Measurements from ENCODE around the gene PML. TPM values are rescaled to one million over a fixed set of nuclear protein-coding genes. Genes with fewer than 3 reads are reported as not detected.

PML gene
- total RNA-seq, 1 donor from 2014 or later = 15.3 TPM

DNA sequence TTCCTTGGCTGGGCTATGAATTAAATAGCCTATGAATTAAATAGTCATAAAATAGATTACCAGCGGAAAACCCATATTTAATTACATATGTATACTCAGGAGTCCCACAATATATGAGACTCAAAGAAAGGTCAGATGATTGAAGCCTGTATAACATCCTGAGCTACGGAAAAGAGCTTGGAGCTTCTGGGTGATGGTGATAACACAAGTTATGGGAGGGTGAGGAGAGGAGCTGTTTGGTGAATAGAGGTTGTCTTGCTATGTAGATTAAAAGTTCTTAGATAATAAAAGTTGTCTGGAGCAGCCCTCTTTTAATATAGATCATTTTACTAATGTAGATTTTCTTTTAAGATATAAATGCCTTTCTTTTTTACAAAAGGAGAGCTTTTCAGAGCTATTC lies 1.8 kb downstream of the PML start:
- no peak for DNase-seq (ENCODE audit: low spot score)
- no peaks in the 10 kb centered on the region for H3K27me3 ChIP-seq
- H3K9me3 Mint-ChIP-seq = no peaks in the 10 kb centered on the region
- H3K4me1 Mint-ChIP-seq = peaks cover 26% of the 10 kb centered on the region
- no peak overlapping the region for H3K27ac ChIP-seq
- H2AFZ ChIP-seq (replicated peaks) = no peak overlapping the region
- peak overlapping the region; percentile 98 for H3K4me3 ChIP-seq
- H3K4me1 ChIP-seq = peaks cover 23% of the 10 kb centered on the region
- TF ChIP-seq CTCF (IDR thresholded peaks at IDR 0.05) (no peak), EZH2phosphoT487 (IDR thresholded peaks at IDR 0.05) (no peak), EZH2 (IDR thresholded peaks at IDR 0.05) (no peak)
- peak overlapping the region; percentile 97 for H3K4me2 ChIP-seq
- peak overlapping the region; percentile 97 for H3K4me3 Mint-ChIP-seq
- H3K9ac ChIP-seq = no peak overlapping the region
- H3K79me2 ChIP-seq (ENCODE audit: low read depth) = peaks cover 50% of the 10 kb centered on the region
- H3K36me3 Mint-ChIP-seq = peaks cover 2% of the 10 kb centered on the region
- H3F3A ChIP-seq (ENCODE audit: low read depth) = peaks cover 8% of the 10 kb centered on the region
- H3K27ac Mint-ChIP-seq = no peak overlapping the region
- H4K20me1 ChIP-seq (ENCODE audit: low read depth) = peaks cover 19% of the 10 kb centered on the region
- peaks cover 10% of the 10 kb centered on the region for H3K36me3 ChIP-seq
- H3K27me3 Mint-ChIP-seq (ENCODE audit: insufficient read depth, low read depth) = peaks cover 2% of the 10 kb centered on the region
- no peaks in the 10 kb centered on the region for H3K9me3 ChIP-seq (ENCODE audit: low read depth)

- Histone ChIP-seq H3K4me1 (peaks cover 23% of the 10 kb centered on the region), H3K4me3 (no peak overlapping the region), H3F3A (ENCODE audit: low read depth) (peaks cover 8% of the 10 kb centered on the region), H3K9ac (no peak overlapping the region), H3K9me3 (ENCODE audit: low read depth) (no peaks in the 10 kb centered on the region), H3K79me2 (ENCODE audit: low read depth) (peaks cover 54% of the 10 kb centered on the region), H4K20me1 (ENCODE audit: low read depth) (peaks cover 19% of the 10 kb centered on the region), H3K36me3 (peaks cover 10% of the 10 kb centered on the region), H3K27me3 (no peaks in the 10 kb centered on the region), H3K4me2 (peak overlapping the region; percentile 97), H3K27ac (no peak overlapping the region), H2AFZ (replicated peaks) (no peak overlapping the region)
- Mint-ChIP-seq H3K4me1 (peaks cover 25% of the 10 kb centered on the region), H3K9me3 (no peaks in the 10 kb centered on the region), H3K36me3 (peaks cover 2% of the 10 kb centered on the region), H3K27me3 (ENCODE audit: insufficient read depth, low read depth) (peaks cover 2% of the 10 kb centered on the region), H3K27ac (no peak overlapping the region), H3K4me3 (no peak overlapping the region)
- DNase-seq (ENCODE audit: low spot score) = no peak
- TF ChIP-seq CTCF (IDR thresholded peaks at IDR 0.05) = no peak
- no peak for TF ChIP-seq EZH2 (IDR thresholded peaks at IDR 0.05)
- no peak for TF ChIP-seq EZH2phosphoT487 (IDR thresholded peaks at IDR 0.05)
Observed at GRCh38 chr15:73996939-73997338, 2.4 kb downstream of the PML start.

DNA sequence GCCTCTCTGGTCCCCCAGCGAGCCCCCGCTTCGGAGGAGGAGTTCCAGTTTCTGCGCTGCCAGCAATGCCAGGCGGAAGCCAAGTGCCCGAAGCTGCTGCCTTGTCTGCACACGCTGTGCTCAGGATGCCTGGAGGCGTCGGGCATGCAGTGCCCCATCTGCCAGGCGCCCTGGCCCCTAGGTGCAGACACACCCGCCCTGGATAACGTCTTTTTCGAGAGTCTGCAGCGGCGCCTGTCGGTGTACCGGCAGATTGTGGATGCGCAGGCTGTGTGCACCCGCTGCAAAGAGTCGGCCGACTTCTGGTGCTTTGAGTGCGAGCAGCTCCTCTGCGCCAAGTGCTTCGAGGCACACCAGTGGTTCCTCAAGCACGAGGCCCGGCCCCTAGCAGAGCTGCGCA lies 3.5 kb downstream of the PML start:
- Histone ChIP-seq H3K4me3 (no peak overlapping the region), H3K27ac (no peak overlapping the region), H3K36me3 (peaks cover 10% of the 10 kb centered on the region), H3K9ac (no peak overlapping the region), H3K4me2 (no peak overlapping the region), H3K9me3 (ENCODE audit: low read depth) (no peaks in the 10 kb centered on the region), H2AFZ (replicated peaks) (no peak overlapping the region), H3K4me1 (peaks cover 19% of the 10 kb centered on the region), H3K79me2 (ENCODE audit: low read depth) (peaks cover 58% of the 10 kb centered on the region), H3K27me3 (no peaks in the 10 kb centered on the region), H4K20me1 (ENCODE audit: low read depth) (peaks cover 19% of the 10 kb centered on the region), H3F3A (ENCODE audit: low read depth) (peaks cover 8% of the 10 kb centered on the region)
- Mint-ChIP-seq H3K36me3 (peaks cover 2% of the 10 kb centered on the region), H3K4me1 (peaks cover 18% of the 10 kb centered on the region), H3K4me3 (no peak overlapping the region), H3K27me3 (ENCODE audit: insufficient read depth, low read depth) (peaks cover 2% of the 10 kb centered on the region), H3K9me3 (no peaks in the 10 kb centered on the region), H3K27ac (no peak overlapping the region)
- no peak for DNase-seq (ENCODE audit: low spot score)
- no peak for TF ChIP-seq EZH2phosphoT487 (IDR thresholded peaks at IDR 0.05)
- TF ChIP-seq CTCF (IDR thresholded peaks at IDR 0.05) = no peak
- no peak for TF ChIP-seq EZH2 (IDR thresholded peaks at IDR 0.05)

All from neural progenitor cell (in vitro differentiated cells).